PC-9 (cell line): Measurements from ENCODE around the gene BMP8B. TPM values are rescaled to one million over a fixed set of nuclear protein-coding genes. Genes with fewer than 3 reads are reported as not detected.
A peak's percentile ranks its signal among the peaks of the same experiment; 100 is the strongest.

Source experiments
- BruUV-seq: library from RNA; stranded (reverse); fragments of 400-500 nt; replicated peaks from 2 replicates; lab custom pipeline; 2021; lab: Mats Ljungman, UMichigan
- CTCF ChIA-PET: fragments of 300-600 bp; sonication (Branson Sonifier 250); formaldehyde crosslinking; loops from one replicate; lab custom pipeline; 2022; ENCODE audit warnings: antibody characterized with exemption; lab: Charles Lee
- POLR2A ChIA-PET: fragments of 300-600 bp; sonication (Branson Sonifier 250); formaldehyde crosslinking; loops from one replicate; lab custom pipeline; 2022; ENCODE audit warnings: antibody characterized with exemption; ENCODE audit not compliant: unreplicated experiment; lab: Charles Lee
- DNase-seq, 2 experiments: peaks; one replicate each; pipeline versions ENCODE4 v3.0.0 to v3.0.0-alpha.2; 2015 to 2022; ENCODE audit warnings: mixed read lengths in 1 of 2
- H2AFZ ChIP-seq: fragments of 200-600 bp; sonication (generic); 2 replicates; pipeline ENCODE4 v1.8.1; 2017; ENCODE audit warnings: antibody characterized with exemption
- H3F3A ChIP-seq: fragments of 200-600 bp; sonication (generic); 2 replicates; pipeline ENCODE4 v1.8.1; 2017; ENCODE audit warnings: antibody characterized with exemption, mild to moderate bottlenecking, low read depth; ENCODE audit not compliant: insufficient read depth
- H3K27ac ChIP-seq: fragments of 200-600 bp; sonication (generic); 2 replicates; pipeline ENCODE4 v1.6.1; 2016; ENCODE audit warnings: mixed run types
- H3K27me3 ChIP-seq: fragments of 200-600 bp; sonication (generic); 2 replicates; pipeline ENCODE4 v1.6.1; 2016; ENCODE audit warnings: low read depth, mixed run types; ENCODE audit not compliant: insufficient read depth
- H3K36me3 ChIP-seq: fragments of 200-600 bp; sonication (generic); 2 replicates; pipeline ENCODE4 v1.6.1; 2016; ENCODE audit warnings: low read depth, mixed run types
- H3K4me1 ChIP-seq: fragments of 200-600 bp; sonication (generic); replicated peaks from 2 replicates; pipeline ENCODE4 v1.6.1; 2016; ENCODE audit warnings: mixed run types; ENCODE audit not compliant: insufficient read depth
- H3K4me2 ChIP-seq: fragments of 200-600 bp; sonication (generic); 2 replicates; pipeline ENCODE4 v1.6.1; 2017; ENCODE audit warnings: mixed run types
- H3K4me3 ChIP-seq: fragments of 200-600 bp; sonication (generic); 2 replicates; pipeline ENCODE4 v1.6.1; 2016; ENCODE audit warnings: mixed run types
- H3K79me2 ChIP-seq: fragments of 200-600 bp; sonication (generic); 2 replicates; pipeline ENCODE4 v1.6.1; 2017; ENCODE audit warnings: low read depth, mixed run types
- H3K9me2 ChIP-seq: fragments of 200-600 bp; sonication (generic); 2 replicates; pipeline ENCODE4 v1.8.1; 2017; ENCODE audit warnings: mild to moderate bottlenecking; ENCODE audit not compliant: insufficient read depth
- H3K9me3 ChIP-seq: fragments of 200-600 bp; sonication (generic); 2 replicates; pipeline ENCODE4 v1.8.1; 2016; ENCODE audit warnings: low read depth; ENCODE audit not compliant: insufficient read depth
- H4K20me1 ChIP-seq: fragments of 200-600 bp; sonication (generic); 2 replicates; pipeline ENCODE4 v1.8.1; 2017; ENCODE audit not compliant: insufficient read depth
- EZH2 ChIP-seq: fragments of 200-600 bp; sonication (generic); IDR thresholded peaks from 2 replicates; pipeline ENCODE4 v1.8.0; 2017; ENCODE audit warnings: antibody characterized with exemption, low read depth
- intact Hi-C: fragments of 100-400 bp; cut with micrococcal nuclease; formaldehyde crosslinking; loops from one replicate; pipeline ENCODE4 v1.10.0; 2022; ENCODE audit not compliant: unreplicated experiment
- total RNA-seq: library from RNA; stranded (reverse); gene quantifications from 2 replicates; pipeline ENCODE4 v1.2.3, GENCODE V29; 2021
- TF ChIP-seq, protein P1 (sequence below): fragments of 200-600 bp; sonication (generic); conservative IDR thresholded peaks from 2 replicates; pipeline ENCODE4 v1.6.1; 2017; ENCODE audit warnings: mixed run types, antibody characterized with exemption, mild to moderate bottlenecking, moderate library complexity

BMP8B gene
- total RNA-seq, 1 experiment from 2014 or later = 2.4 TPM

GRCh38 chr1:39816415-39817090 lies 27.9 kb upstream of the BMP8B start:
- H3K4me3 ChIP-seq = no peak overlapping the region
- peaks cover 9% of the 10 kb centered on the region for H3F3A ChIP-seq
- ChIA-PET POLR2A (no interaction called here), CTCF (interaction anchor here (0.7 to 1.7 kb wide), 4 partner anchors 86 to 216 kb away, joined by 3 to 7 read pairs (median 4); partner anchors contain the start of gene MYCL)
- H3K9me3 ChIP-seq = no peaks in the 10 kb centered on the region
- H3K36me3 ChIP-seq = no peaks in the 10 kb centered on the region
- intact Hi-C loops = loop anchor here (1.0 to 5.0 kb wide), 6 partner anchors 66 to 521 kb away; partner anchors contain the start of gene TRIT1
- no peak overlapping the region for H2AFZ ChIP-seq
- DNase-seq = peak; percentile 90 to 97
- peak overlapping the region; percentile 52; the same call in 1 of the 2 replicates for H3K4me2 ChIP-seq
- H3K27me3 ChIP-seq = no peaks in the 10 kb centered on the region
- TF ChIP-seq, protein P1, sequence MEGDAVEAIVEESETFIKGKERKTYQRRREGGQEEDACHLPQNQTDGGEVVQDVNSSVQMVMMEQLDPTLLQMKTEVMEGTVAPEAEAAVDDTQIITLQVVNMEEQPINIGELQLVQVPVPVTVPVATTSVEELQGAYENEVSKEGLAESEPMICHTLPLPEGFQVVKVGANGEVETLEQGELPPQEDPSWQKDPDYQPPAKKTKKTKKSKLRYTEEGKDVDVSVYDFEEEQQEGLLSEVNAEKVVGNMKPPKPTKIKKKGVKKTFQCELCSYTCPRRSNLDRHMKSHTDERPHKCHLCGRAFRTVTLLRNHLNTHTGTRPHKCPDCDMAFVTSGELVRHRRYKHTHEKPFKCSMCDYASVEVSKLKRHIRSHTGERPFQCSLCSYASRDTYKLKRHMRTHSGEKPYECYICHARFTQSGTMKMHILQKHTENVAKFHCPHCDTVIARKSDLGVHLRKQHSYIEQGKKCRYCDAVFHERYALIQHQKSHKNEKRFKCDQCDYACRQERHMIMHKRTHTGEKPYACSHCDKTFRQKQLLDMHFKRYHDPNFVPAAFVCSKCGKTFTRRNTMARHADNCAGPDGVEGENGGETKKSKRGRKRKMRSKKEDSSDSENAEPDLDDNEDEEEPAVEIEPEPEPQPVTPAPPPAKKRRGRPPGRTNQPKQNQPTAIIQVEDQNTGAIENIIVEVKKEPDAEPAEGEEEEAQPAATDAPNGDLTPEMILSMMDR = peak; percentile 83
- no peak for TF ChIP-seq EZH2
- no peaks in the 10 kb centered on the region for H3K79me2 ChIP-seq
- no peaks in the 10 kb centered on the region for H3K9me2 ChIP-seq
- H3K27ac ChIP-seq = peak overlapping the region; percentile 36; the same call in 1 of the 2 replicates
- BruUV-seq = no TSS peak
- H4K20me1 ChIP-seq = no peaks in the 10 kb centered on the region
- peaks cover 21% of the 10 kb centered on the region for H3K4me1 ChIP-seq

DNA sequence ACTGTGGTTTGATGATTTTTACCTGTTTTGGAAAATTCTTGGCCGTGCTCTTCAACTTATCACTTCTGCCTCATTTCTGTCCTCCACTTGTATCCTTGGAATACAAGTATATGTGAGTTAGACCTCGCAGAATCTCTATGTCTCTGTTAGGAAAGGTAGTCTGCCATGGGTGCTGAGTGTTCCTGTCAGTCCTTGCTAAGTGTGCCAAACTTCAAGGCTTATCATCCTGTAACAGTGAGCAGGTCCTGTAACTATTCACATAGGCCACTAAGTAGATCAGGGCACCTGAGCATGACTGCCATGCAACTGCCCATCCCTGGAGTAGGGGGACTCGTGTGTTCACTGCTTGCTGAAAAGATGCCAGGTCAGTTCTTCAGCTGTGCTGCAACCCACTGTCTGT lies 24.2 kb upstream of the BMP8B start:
- POLR2A ChIA-PET = interaction anchor here (0.6 kb wide), 1 partner anchor 237 kb away, joined by 5 read pairs; no protein-coding TSS in a partner anchor
- Histone ChIP-seq H2AFZ (no peak overlapping the region), H3K27me3 (no peaks in the 10 kb centered on the region), H3K4me1 (peaks cover 10% of the 10 kb centered on the region), H3K4me3 (no peak overlapping the region), H3K27ac (no peak overlapping the region), H3K9me3 (no peaks in the 10 kb centered on the region), H4K20me1 (no peaks in the 10 kb centered on the region), H3K36me3 (no peaks in the 10 kb centered on the region), H3K4me2 (no peak overlapping the region), H3F3A (peaks cover 9% of the 10 kb centered on the region), H3K9me2 (no peaks in the 10 kb centered on the region), H3K79me2 (no peaks in the 10 kb centered on the region)
- TF ChIP-seq, protein P1 = no peak
- TF ChIP-seq EZH2 = no peak
- no TSS peak for BruUV-seq
- intact Hi-C loops = no loop called here
- CTCF ChIA-PET = no interaction called here
- no peak for DNase-seq

GRCh38 chr1:39808784-39809517 lies 20.3 kb upstream of the BMP8B start:
- Histone ChIP-seq H3K36me3 (no peaks in the 10 kb centered on the region), H3K79me2 (no peaks in the 10 kb centered on the region), H2AFZ (no peak overlapping the region), H3K4me1 (no peaks in the 10 kb centered on the region), H4K20me1 (no peaks in the 10 kb centered on the region), H3K27me3 (no peaks in the 10 kb centered on the region), H3K4me3 (no peak overlapping the region), H3K4me2 (no peak overlapping the region), H3F3A (peaks cover 9% of the 10 kb centered on the region; the same call in 1 of the 2 replicates), H3K27ac (no peak overlapping the region), H3K9me2 (no peaks in the 10 kb centered on the region), H3K9me3 (no peaks in the 10 kb centered on the region)
- ChIA-PET POLR2A (no interaction called here), CTCF (no interaction called here)
- intact Hi-C loops = no loop called here
- no peak for TF ChIP-seq EZH2
- TF ChIP-seq, protein P1 = no peak
- no TSS peak for BruUV-seq
- DNase-seq = peak in 1 of 2 experiments; percentile 23
